Left lung (tissue), 10 donors: Measurements from ENCODE around the gene FAM13A. TPM values are rescaled to one million over a fixed set of nuclear protein-coding genes. Genes with fewer than 3 reads are reported as not detected.

Experiments
- ATAC-seq: fragments of 200-7000 bp; cut with Tn5 transposase; one replicate; pipeline ENCODE4 v1.9.1; 2020; ENCODE audit warnings: moderate library complexity
- DNase-seq, 4 donors: peaks; one replicate each; pipeline ENCODE4 v3.0.0-alpha.2; 2013 to 2020
- H3K27ac ChIP-seq, 2 donors: fragments of 200-600 bp; sonication (generic) in 1 of 2; one replicate each; pipeline versions ENCODE4 v1.5.0 to v1.8.0; 2020 to 2021
- H3K27me3 ChIP-seq, 2 donors: fragments of 200-600 bp; sonication (generic) in 1 of 2; one replicate each; pipeline versions ENCODE4 v1.5.0 to v1.8.0; 2020 to 2021
- H3K36me3 ChIP-seq, 2 donors: fragments of 200-600 bp; sonication (generic) in 1 of 2; one replicate each; pipeline versions ENCODE4 v1.5.0 to v1.8.0; 2020 to 2021
- H3K4me1 ChIP-seq, 2 donors: fragments of 200-600 bp; one replicate each; pipeline ENCODE4 v1.8.0; 2021
- H3K4me3 ChIP-seq, 2 donors: fragments of 200-600 bp; sonication (generic) in 1 of 2; one replicate each; pipeline versions ENCODE4 v1.5.0 to v1.8.0; 2020 to 2021; ENCODE audit warnings: mild to moderate bottlenecking in 1 of 2
- H3K9me3 ChIP-seq, 2 donors: fragments of 200-600 bp; sonication (generic) in 1 of 2; one replicate each; pipeline versions ENCODE4 v1.5.0 to v1.8.0; 2020 to 2021
- intact Hi-C, 2 donors: fragments of 100-400 bp; cut with DNase I; formaldehyde crosslinking; loops; one replicate each; pipeline versions ENCODE4 v1.11.2 to v1.14.2; 2022
- polyA plus RNA-seq, 6 donors: library from polyadenylated mRNA; unstranded; fragments of 120-200 nt; gene quantifications; one replicate each; pipeline ENCODE4 v1.2.1, GENCODE V29; 2013; ENCODE audit not compliant: insufficient read length in 6 of 6
- total RNA-seq, 2 donors: library from RNA; stranded (reverse); fragmentation: NEBNext Ultra II Directional; extraction: Animal tissue kit (Norgen Biotek cat#: 25700); gene quantifications; one replicate each; pipeline ENCODE4 v1.2.1, GENCODE V29; 2021
- TF ChIP-seq, protein P1 (sequence below), 2 donors: fragments of 200-600 bp; sonication (generic) in 1 of 2; IDR thresholded peaks; one replicate each; pipeline versions ENCODE4 v1.5.0 to v1.8.0; 2021; ENCODE audit warnings: antibody characterized with exemption in 2 of 2
- donor health status: DM: no; HTN: yes; CAD: no.
- donor health status: DM: no; HTN: no; CAD: no.

The FAM13A gene
- total and polyA plus RNA-seq, 8 donors = 22.2 to 69.5 (median 52.2) TPM

DNA sequence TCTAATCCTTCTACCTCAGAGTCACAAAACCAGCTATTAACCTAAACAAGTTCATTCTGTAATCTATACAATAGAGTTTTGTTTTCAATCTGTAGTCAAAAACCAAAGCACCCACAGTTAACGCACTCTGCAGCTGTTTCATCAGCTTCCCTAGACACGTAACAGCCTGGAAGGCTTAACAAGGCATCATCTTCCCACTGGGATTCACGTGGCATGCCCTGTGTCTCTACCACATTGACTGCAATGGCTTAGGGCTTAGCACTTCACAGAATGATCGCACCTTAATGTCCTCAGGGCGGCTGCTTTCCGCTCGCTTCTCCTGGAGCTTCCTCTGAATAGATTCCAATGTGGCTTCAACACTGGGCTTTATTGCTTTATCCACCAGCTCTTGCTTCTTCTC lies 309.6 kb downstream of the FAM13A start:
- intact Hi-C loops = no loop called here
- no peaks in the 10 kb centered on the region for H3K9me3 ChIP-seq
- no peak for ATAC-seq
- TF ChIP-seq, protein P1, sequence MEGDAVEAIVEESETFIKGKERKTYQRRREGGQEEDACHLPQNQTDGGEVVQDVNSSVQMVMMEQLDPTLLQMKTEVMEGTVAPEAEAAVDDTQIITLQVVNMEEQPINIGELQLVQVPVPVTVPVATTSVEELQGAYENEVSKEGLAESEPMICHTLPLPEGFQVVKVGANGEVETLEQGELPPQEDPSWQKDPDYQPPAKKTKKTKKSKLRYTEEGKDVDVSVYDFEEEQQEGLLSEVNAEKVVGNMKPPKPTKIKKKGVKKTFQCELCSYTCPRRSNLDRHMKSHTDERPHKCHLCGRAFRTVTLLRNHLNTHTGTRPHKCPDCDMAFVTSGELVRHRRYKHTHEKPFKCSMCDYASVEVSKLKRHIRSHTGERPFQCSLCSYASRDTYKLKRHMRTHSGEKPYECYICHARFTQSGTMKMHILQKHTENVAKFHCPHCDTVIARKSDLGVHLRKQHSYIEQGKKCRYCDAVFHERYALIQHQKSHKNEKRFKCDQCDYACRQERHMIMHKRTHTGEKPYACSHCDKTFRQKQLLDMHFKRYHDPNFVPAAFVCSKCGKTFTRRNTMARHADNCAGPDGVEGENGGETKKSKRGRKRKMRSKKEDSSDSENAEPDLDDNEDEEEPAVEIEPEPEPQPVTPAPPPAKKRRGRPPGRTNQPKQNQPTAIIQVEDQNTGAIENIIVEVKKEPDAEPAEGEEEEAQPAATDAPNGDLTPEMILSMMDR (IDR thresholded peaks at IDR 0.05) = no peak
- DNase-seq = no peak
- H3K36me3 ChIP-seq = peaks cover 0 to 64% of the 10 kb centered on the region in 2 donors
- H3K27me3 ChIP-seq = no peaks in the 10 kb centered on the region
- no peak overlapping the region for H3K27ac ChIP-seq
- no peaks in the 10 kb centered on the region for H3K4me1 ChIP-seq
- no peak overlapping the region for H3K4me3 ChIP-seq

DNA sequence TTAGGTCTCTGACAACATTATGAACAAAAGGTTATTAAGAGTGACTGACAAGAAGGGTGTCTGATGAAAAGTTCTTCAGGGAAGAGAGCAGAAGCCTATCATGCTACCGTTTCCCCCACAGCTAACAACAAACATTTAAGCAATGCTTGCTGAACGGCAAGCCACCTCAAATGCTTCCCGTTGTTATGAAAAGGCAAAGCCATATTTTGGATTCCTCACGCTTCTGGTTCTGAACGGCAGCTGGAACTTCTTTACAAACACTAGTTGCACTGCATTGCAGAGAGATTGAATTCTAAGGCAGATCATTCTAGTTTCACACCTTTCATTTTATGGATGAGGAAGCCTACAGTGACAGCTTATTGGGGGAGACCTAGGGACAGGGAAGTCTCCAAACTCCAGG lies 310.8 kb downstream of the FAM13A start:
- no peaks in the 10 kb centered on the region for H3K4me1 ChIP-seq
- no peaks in the 10 kb centered on the region for H3K9me3 ChIP-seq
- TF ChIP-seq, protein P1 (IDR thresholded peaks at IDR 0.05) = no peak
- ATAC-seq (no peak), DNase-seq (peak in 2 of 4 donors; percentile 77 to 80)
- no peak overlapping the region for H3K27ac ChIP-seq
- peaks cover 0 to 61% of the 10 kb centered on the region in 2 donors for H3K36me3 ChIP-seq
- H3K27me3 ChIP-seq = no peaks in the 10 kb centered on the region
- H3K4me3 ChIP-seq = no peak overlapping the region
- intact Hi-C loops = no loop called here

DNA sequence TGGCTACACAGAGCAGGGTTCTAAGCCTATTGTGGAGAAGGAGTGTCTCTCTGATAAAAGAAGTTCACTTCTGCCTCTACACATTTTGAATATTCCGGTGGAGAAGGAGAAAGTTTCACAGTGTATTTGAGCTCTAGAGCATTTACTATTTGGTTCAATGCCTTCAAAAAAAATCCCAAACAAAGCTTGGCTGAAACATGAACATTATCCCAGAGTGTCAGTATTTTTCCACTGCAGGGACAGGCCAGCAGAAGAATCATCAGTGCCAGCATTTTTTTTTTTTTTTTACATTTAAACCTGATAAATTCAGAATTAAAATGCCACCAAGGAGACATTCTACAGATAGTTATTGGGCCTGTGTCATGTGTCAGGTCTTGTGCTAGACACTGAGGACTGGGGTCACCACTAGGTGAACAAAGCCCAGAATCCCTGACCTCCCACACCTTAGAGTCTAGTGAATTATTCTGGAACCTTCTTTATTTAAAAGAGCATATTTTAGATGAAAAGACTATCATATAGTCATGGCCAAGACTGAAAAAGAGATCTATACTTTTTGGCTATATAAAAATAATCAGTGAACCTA lies 311.3 kb downstream of the FAM13A start:
- TF ChIP-seq, protein P1 (IDR thresholded peaks at IDR 0.05) = no peak
- Histone ChIP-seq H3K4me1 (no peaks in the 10 kb centered on the region), H3K36me3 (peaks cover 0 to 55% of the 10 kb centered on the region in 2 donors), H3K4me3 (no peak overlapping the region), H3K27me3 (no peaks in the 10 kb centered on the region), H3K9me3 (no peaks in the 10 kb centered on the region), H3K27ac (no peak overlapping the region)
- ATAC-seq (no peak), DNase-seq (peak in 2 of 4 donors; percentile 47 to 59)
- intact Hi-C loops = no loop called here

DNA sequence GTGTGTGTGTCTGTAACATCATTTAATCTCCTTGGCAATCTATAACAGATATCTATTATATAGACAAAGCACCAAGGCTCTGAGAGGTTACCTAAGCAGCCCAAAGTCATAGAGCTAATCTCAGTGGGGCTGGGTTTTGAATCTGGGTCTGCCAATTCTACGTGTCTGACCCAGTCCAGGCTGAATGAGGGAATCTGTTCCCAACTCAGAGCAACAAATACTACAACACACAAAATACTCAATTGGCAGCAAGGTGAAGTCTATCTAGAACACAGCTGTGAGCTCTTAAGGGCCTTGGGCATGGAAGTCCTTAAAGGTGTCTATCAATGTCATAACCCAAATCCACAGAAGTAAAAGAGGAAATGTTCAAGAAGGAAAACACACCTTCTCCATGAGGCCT lies 311.8 kb downstream of the FAM13A start:
- no peak overlapping the region for H3K4me3 ChIP-seq
- H3K9me3 ChIP-seq = no peaks in the 10 kb centered on the region
- H3K27ac ChIP-seq = no peak overlapping the region
- no peaks in the 10 kb centered on the region for H3K4me1 ChIP-seq
- ATAC-seq (no peak), DNase-seq (no peak)
- peaks cover 0 to 50% of the 10 kb centered on the region in 2 donors for H3K36me3 ChIP-seq
- no peaks in the 10 kb centered on the region for H3K27me3 ChIP-seq
- TF ChIP-seq, protein P1 (IDR thresholded peaks at IDR 0.05) = no peak
- intact Hi-C loops = no loop called here

DNA sequence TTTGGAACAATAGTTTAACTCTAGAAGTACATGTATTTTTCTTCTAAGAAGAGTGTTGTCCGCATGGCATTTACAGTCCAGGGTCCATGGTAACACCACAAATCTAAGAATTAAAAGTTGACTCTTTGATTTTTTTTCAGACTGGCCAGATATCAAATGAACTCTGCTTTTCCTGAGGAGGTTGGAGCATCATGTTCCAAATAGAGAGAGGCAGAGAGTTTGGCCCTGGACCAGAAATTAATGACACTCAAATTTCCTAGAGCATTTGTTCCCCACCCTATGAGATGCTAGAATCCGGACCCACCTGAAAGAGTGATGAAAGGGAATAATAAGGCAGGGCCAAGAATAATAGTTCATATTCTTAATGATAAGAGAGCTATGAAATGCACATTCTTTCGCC lies 312.4 kb downstream of the FAM13A start:
- Histone ChIP-seq H3K27me3 (no peaks in the 10 kb centered on the region), H3K9me3 (no peaks in the 10 kb centered on the region), H3K4me1 (no peaks in the 10 kb centered on the region), H3K36me3 (peaks cover 0 to 45% of the 10 kb centered on the region in 2 donors), H3K4me3 (no peak overlapping the region), H3K27ac (no peak overlapping the region)
- DNase-seq (no peak), ATAC-seq (no peak)
- intact Hi-C loops = no loop called here
- TF ChIP-seq, protein P1 (IDR thresholded peaks at IDR 0.05) = no peak
